Fibroblast of lung (primary cell): ENCODE measurements around the gene RARG. TPM values are rescaled to one million over a fixed set of nuclear protein-coding genes. Genes with fewer than 3 reads are reported as not detected.
A peak's percentile ranks its signal among the peaks of the same experiment; 100 is the strongest.

Experiments used
- DNase-seq, 2 donors: peaks; one replicate each; pipeline versions ENCODE4 v3.0.0 to v3.0.0-alpha.2; 2010; ENCODE audit warnings: low read depth in 2 of 2
- H2AFZ ChIP-seq: 2 replicates; pipeline ENCODE4 v1.5.1; 2012; ENCODE audit warnings: low read length, control low read depth, inconsistent platforms
- H3K27ac ChIP-seq: 2 replicates; pipeline ENCODE4 v1.5.1; 2011; ENCODE audit warnings: low read length, control low read depth; ENCODE audit not compliant: insufficient read depth
- H3K27me3 ChIP-seq: 2 replicates; pipeline ENCODE4 v1.5.1; 2011; ENCODE audit warnings: mild to moderate bottlenecking, low read length; ENCODE audit not compliant: control insufficient read depth, insufficient read depth
- H3K36me3 ChIP-seq: 2 replicates; pipeline ENCODE4 v1.5.1; 2011; ENCODE audit warnings: low read length; ENCODE audit not compliant: control insufficient read depth, insufficient read depth
- H3K4me1 ChIP-seq: 2 replicates; pipeline ENCODE4 v1.5.1; 2011; ENCODE audit warnings: low read length; ENCODE audit not compliant: control insufficient read depth, insufficient read depth; ENCODE audit errors: extremely low read depth
- H3K4me2 ChIP-seq: 2 replicates; pipeline ENCODE4 v1.5.1; 2011; ENCODE audit warnings: low read length, control low read depth; ENCODE audit not compliant: insufficient read depth; ENCODE audit errors: extremely low read depth
- H3K4me3 ChIP-seq, 4 experiments: fragments of 200-600 bp in 1 of 4; sonication (generic) in 1 of 4; replicated peaks in 1 of 4; 2 replicates each; pipeline ENCODE4 v1.5.1; 2011 to 2016; ENCODE audit warnings: low read length in 4 of 4, low read depth in 3 of 4, mild to moderate bottlenecking in 3 of 4, control low read depth in 2 of 4, inconsistent platforms in 1 of 4, mixed read lengths in 1 of 4; ENCODE audit not compliant: insufficient read depth in 1 of 4; ENCODE audit errors: control extremely low read depth in 1 of 4
- H3K79me2 ChIP-seq: 2 replicates; pipeline ENCODE4 v1.5.1; 2012; ENCODE audit warnings: mild to moderate bottlenecking, low read length, inconsistent platforms; ENCODE audit not compliant: control insufficient read depth, insufficient read depth
- H3K9ac ChIP-seq: 2 replicates; pipeline ENCODE4 v1.5.1; 2011; ENCODE audit warnings: mild to moderate bottlenecking, low read length, control low read depth; ENCODE audit not compliant: insufficient read depth
- H3K9me3 ChIP-seq: 2 replicates; pipeline ENCODE4 v1.5.1; 2012; ENCODE audit warnings: low read depth, low read length; ENCODE audit not compliant: control insufficient read depth, insufficient read depth
- H4K20me1 ChIP-seq: 2 replicates; pipeline ENCODE4 v1.5.1; 2011; ENCODE audit warnings: low read length; ENCODE audit not compliant: control insufficient read depth, insufficient read depth; ENCODE audit errors: extremely low read depth
- EZH2 ChIP-seq: IDR thresholded peaks from 2 replicates; pipeline ENCODE4 v1.5.1; 2012; ENCODE audit warnings: low read length, control low read depth, mild to moderate bottlenecking; ENCODE audit errors: missing control alignments
- polyA plus RNA-seq, 2 donors: library from polyadenylated mRNA; depleted of rRNA in 1 of 2; stranded (reverse) in 1 of 2; unstranded in 1 of 2; fragments of >200 nt; gene quantifications; 2 replicates each; pipeline ENCODE4 v1.2.1, GENCODE V29; 2011 to 2012; ENCODE audit warnings: missing spikeins in 1 of 2
- total RNA-seq: library from RNA; depleted of rRNA; stranded (reverse); fragments of >200 nt; gene quantifications from 2 replicates; pipeline ENCODE4 v1.2.1, GENCODE V29; 2014
- TF ChIP-seq, protein P1 (sequence below), 2 donors: IDR thresholded peaks in 1 of 2; conservative IDR thresholded peaks in 1 of 2; 1 replicate in 1 of 2; 2 replicates in 1 of 2; pipeline ENCODE4 v1.5.1; 2011 to 2012; ENCODE audit warnings: low read length in 2 of 2, control low read depth in 1 of 2, inconsistent platforms in 1 of 2, low read depth in 1 of 2, mild to moderate bottlenecking in 1 of 2

RARG gene
- total and polyA plus RNA-seq, 2 donors (not counting 1 experiment from before 2014, with no cell fraction given): 30.4 to 51.4 TPM

DNA sequence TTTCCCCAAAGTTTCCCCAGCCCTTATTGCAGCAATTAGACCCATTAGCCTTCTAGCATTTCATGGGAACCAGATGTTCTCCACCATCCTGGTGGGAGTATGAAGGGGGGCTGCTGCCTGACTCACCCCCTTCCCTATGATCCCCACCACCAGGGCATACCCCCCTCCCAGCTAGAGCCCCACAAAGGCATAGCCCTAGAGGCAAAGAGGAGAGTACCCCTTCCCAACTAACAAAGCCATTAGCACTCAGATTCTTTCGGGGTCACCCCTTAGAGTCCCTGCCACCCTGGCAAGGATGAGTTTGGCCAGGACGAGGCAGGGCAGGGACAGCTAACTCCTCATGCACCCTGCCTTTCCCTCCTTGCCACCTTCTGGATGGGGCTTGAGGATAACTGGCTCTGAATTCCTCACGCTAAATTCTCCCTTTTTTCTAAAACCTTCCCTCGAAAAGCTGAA is 9.2 kb downstream of the RARG start:
- Histone ChIP-seq H3K4me3 (peak overlapping the region in 1 of 4 experiments; percentile 20), H3K79me2 (peaks cover 16% of the 10 kb centered on the region), H3K9ac (no peak overlapping the region), H3K36me3 (peaks cover 3% of the 10 kb centered on the region), H4K20me1 (no peaks in the 10 kb centered on the region), H3K4me2 (no peak overlapping the region), H3K4me1 (peaks cover 33% of the 10 kb centered on the region), H2AFZ (no peak overlapping the region), H3K27me3 (no peaks in the 10 kb centered on the region), H3K9me3 (no peaks in the 10 kb centered on the region), H3K27ac (peak overlapping the region; percentile 34)
- no peak for TF ChIP-seq EZH2
- TF ChIP-seq, protein P1, sequence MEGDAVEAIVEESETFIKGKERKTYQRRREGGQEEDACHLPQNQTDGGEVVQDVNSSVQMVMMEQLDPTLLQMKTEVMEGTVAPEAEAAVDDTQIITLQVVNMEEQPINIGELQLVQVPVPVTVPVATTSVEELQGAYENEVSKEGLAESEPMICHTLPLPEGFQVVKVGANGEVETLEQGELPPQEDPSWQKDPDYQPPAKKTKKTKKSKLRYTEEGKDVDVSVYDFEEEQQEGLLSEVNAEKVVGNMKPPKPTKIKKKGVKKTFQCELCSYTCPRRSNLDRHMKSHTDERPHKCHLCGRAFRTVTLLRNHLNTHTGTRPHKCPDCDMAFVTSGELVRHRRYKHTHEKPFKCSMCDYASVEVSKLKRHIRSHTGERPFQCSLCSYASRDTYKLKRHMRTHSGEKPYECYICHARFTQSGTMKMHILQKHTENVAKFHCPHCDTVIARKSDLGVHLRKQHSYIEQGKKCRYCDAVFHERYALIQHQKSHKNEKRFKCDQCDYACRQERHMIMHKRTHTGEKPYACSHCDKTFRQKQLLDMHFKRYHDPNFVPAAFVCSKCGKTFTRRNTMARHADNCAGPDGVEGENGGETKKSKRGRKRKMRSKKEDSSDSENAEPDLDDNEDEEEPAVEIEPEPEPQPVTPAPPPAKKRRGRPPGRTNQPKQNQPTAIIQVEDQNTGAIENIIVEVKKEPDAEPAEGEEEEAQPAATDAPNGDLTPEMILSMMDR (conservative IDR thresholded peaks at IDR 0.05 in 1 of 2, IDR thresholded peaks at IDR 0.05 in 1 of 2; ENCODE audit: low read depth in 1 of 2, low read length in 2 of 2): no peak
- no peak for DNase-seq

DNA sequence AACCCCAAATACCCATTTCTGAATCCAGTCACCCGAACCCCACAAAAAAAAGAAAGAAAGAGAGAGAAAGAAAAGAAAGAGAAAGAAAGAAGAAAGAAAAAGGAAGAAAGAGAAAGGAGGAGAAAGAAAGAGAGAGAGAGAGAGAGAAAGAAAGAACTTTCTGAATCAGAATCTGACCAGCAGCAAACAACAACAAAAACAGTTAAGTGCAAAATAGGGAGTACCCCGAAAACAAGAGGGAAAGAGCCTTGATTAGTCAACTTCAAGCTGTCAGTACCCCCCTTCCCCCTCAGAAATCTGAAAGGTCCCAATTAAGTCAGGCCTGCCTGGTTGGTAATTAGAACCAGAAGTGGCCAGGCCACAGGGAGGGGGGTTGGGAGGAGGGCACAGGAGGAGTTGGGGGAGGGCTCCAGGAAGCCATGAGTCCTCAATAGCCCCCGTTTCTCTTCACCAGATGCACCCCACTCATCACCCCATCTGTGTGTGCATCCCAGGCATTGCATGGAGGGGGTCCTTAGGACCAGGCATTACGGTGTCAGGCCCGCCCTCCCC is 9.8 kb downstream of the RARG start:
- no peak for TF ChIP-seq EZH2
- TF ChIP-seq, protein P1 (conservative IDR thresholded peaks at IDR 0.05 in 1 of 2, IDR thresholded peaks at IDR 0.05 in 1 of 2; ENCODE audit: low read depth in 1 of 2, low read length in 2 of 2): no peak
- Histone ChIP-seq H4K20me1 (no peaks in the 10 kb centered on the region), H3K4me3 (peak overlapping the region in 3 of 4 experiments; percentile 24 to 48 (median 41)), H2AFZ (no peak overlapping the region), H3K36me3 (peaks cover 2% of the 10 kb centered on the region), H3K27ac (peak overlapping the region; percentile 97), H3K9ac (no peak overlapping the region), H3K4me1 (peaks cover 38% of the 10 kb centered on the region), H3K79me2 (peaks cover 22% of the 10 kb centered on the region), H3K27me3 (no peaks in the 10 kb centered on the region), H3K4me2 (peak overlapping the region; percentile 66), H3K9me3 (no peaks in the 10 kb centered on the region)
- DNase-seq: no peak

DNA sequence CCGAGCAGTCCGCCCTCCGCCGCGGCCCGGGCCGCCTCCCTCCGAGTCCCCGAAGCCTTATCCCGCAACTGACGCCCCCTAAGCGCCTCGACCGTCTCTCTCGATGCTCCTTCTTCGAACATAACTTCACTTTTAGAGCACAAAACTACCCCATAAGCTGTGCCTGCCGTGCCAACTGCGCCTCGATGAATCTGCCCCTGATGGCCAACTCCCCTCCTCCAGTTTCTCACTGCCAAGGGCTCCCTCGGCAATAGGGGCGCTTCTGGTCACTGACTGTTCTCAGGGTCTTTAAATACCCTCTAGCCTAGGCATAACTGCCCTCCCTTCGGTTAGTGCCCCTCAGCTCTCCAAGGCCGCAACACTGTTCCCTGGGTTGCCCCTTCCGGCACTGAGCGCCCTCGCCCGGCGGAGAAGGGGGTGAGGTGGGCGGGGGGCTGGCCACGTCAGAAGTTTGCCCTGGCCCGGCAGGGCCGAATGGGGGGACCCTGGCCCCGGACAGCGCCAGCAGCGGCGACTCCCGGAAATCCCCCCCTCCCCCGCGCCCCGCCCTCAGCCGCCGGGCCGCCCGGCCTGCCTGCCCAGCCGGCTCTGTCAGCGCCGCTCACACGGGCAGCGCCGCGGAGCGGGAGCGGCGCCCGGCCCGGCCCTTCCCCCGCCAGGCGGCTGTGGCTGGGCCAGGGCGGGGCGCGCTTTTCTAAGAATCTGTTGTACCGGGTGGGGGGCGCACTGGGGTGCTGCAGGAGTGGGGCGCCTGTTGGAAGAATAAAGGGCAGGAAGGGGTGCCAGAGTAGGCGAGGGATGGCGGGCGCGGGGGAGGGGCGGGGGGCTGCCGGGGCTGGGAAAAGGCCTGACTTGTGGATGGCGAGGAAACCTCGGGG is 10.6 kb downstream of the RARG start:
- H2AFZ ChIP-seq: peak overlapping the region; percentile 44
- no peaks in the 10 kb centered on the region for H3K9me3 ChIP-seq
- no peaks in the 10 kb centered on the region for H4K20me1 ChIP-seq
- peak overlapping the region; percentile 76 for H3K9ac ChIP-seq
- H3K4me2 ChIP-seq: peak overlapping the region; percentile 92
- TF ChIP-seq EZH2: no peak
- TF ChIP-seq, protein P1 (conservative IDR thresholded peaks at IDR 0.05 in 1 of 2, IDR thresholded peaks at IDR 0.05 in 1 of 2; ENCODE audit: low read depth in 1 of 2, low read length in 2 of 2): peak; percentile 4 to 11
- DNase-seq: peak; percentile 61 to 63
- H3K27ac ChIP-seq: peak overlapping the region; percentile 97
- peaks cover 2% of the 10 kb centered on the region for H3K36me3 ChIP-seq
- peak overlapping the region; percentile 52 to 66 (median 64) for H3K4me3 ChIP-seq
- peaks cover 30% of the 10 kb centered on the region for H3K79me2 ChIP-seq
- peaks cover 43% of the 10 kb centered on the region for H3K4me1 ChIP-seq
- no peaks in the 10 kb centered on the region for H3K27me3 ChIP-seq
